IMR-90 (cell line): ENCODE measurements around the gene MSI2. TPM values are rescaled to one million over a fixed set of nuclear protein-coding genes. Genes with fewer than 3 reads are reported as not detected.

Experiments
- ATAC-seq: fragments of 200-7000 bp; cut with Tn5 transposase; 2 replicates; pipeline ENCODE4 v1.9.1; 2020; ENCODE audit warnings: low read depth, mild to moderate bottlenecking, moderate library complexity
- BruUV-seq: library from RNA; stranded (reverse); fragments of 400-500 nt; replicated peaks from 2 replicates; lab custom pipeline; 2021; lab: Mats Ljungman, UMichigan
- CTCF ChIA-PET: fragments of 300-600 bp; formaldehyde crosslinking; extraction: SDS; loops from one replicate; lab custom pipeline; 2021; ENCODE audit warnings: antibody characterized with exemption; lab: Yijun Ruan, JAX
- POLR2A ChIA-PET: fragments of 300-600 bp; sonication (Branson Sonifier 250); formaldehyde crosslinking; loops from one replicate; lab custom pipeline; 2022; ENCODE audit warnings: antibody characterized with exemption; ENCODE audit not compliant: unreplicated experiment; lab: Charles Lee
- DNase-seq: peaks from one replicate; pipeline ENCODE4 v3.0.0; 2013
- H2AFZ ChIP-seq: replicated peaks from 2 replicates; pipeline ENCODE3; 2013; ENCODE audit warnings: low read length, mild to moderate bottlenecking; ENCODE audit not compliant: poor library complexity
- H2AK5ac ChIP-seq: 2 replicates; pipeline ENCODE4 v1.6.1; 2013; ENCODE audit warnings: low read depth, low read length, inconsistent platforms
- H2AK9ac ChIP-seq: replicated peaks from 2 replicates; pipeline ENCODE3; 2013; ENCODE audit warnings: mild to moderate bottlenecking, low read depth, low read length, moderate library complexity; ENCODE audit not compliant: poor library complexity
- H2BK120ac ChIP-seq: 2 replicates; pipeline ENCODE4 v1.6.1; 2013; ENCODE audit warnings: low read depth, low read length, inconsistent platforms
- H2BK15ac ChIP-seq: 3 replicates; pipeline ENCODE4 v1.6.1; 2013; ENCODE audit warnings: low read depth, low read length, inconsistent platforms
- H2BK20ac ChIP-seq: 2 replicates; pipeline ENCODE4 v1.6.1; 2013; ENCODE audit warnings: low read depth, mild to moderate bottlenecking, inconsistent platforms, low read length, moderate library complexity
- H2BK5ac ChIP-seq: 2 replicates; pipeline ENCODE4 v1.6.1; 2013; ENCODE audit warnings: mild to moderate bottlenecking, low read depth, low read length, inconsistent platforms; ENCODE audit not compliant: poor library complexity, severe bottlenecking
- H3K14ac ChIP-seq: replicated peaks from 2 replicates; pipeline ENCODE4 v1.6.1; 2013; ENCODE audit warnings: low read depth, low read length, inconsistent platforms
- H3K18ac ChIP-seq: 2 replicates; pipeline ENCODE4 v1.6.1; 2013; ENCODE audit warnings: low read depth, low read length, control low read depth
- H3K23ac ChIP-seq: 2 replicates; pipeline ENCODE4 v1.6.1; 2013; ENCODE audit warnings: low read depth, low read length, inconsistent platforms
- H3K27ac ChIP-seq: 2 replicates; pipeline ENCODE4 v1.5.1; 2013; ENCODE audit warnings: mild to moderate bottlenecking, control low read depth, low read length; ENCODE audit not compliant: insufficient read depth
- H3K27me3 ChIP-seq: 2 replicates; pipeline ENCODE4 v1.6.1; 2013; ENCODE audit warnings: low read length; ENCODE audit not compliant: control insufficient read depth, insufficient read depth
- H3K36me3 ChIP-seq: 2 replicates; pipeline ENCODE4 v1.6.1; 2013; ENCODE audit warnings: low read length, mixed read lengths; ENCODE audit not compliant: control insufficient read depth, insufficient read depth
- H3K4ac ChIP-seq: 2 replicates; pipeline ENCODE4 v1.6.1; 2013; ENCODE audit warnings: low read depth, low read length, inconsistent platforms
- H3K4me1 ChIP-seq: 2 replicates; pipeline ENCODE4 v1.6.1; 2013; ENCODE audit warnings: low read length, mixed read lengths; ENCODE audit not compliant: control insufficient read depth, insufficient read depth
- H3K4me2 ChIP-seq: 2 replicates; pipeline ENCODE4 v1.6.1; 2013; ENCODE audit warnings: low read depth, mild to moderate bottlenecking, control low read depth, low read length, moderate library complexity
- H3K4me3 ChIP-seq: 2 replicates; pipeline ENCODE4 v1.5.1; 2013; ENCODE audit warnings: low read depth, mild to moderate bottlenecking, control low read depth, low read length, moderate library complexity; ENCODE audit not compliant: insufficient read depth
- H3K56ac ChIP-seq: 2 replicates; pipeline ENCODE4 v1.6.1; 2013; ENCODE audit warnings: low read length, inconsistent platforms; ENCODE audit not compliant: insufficient read depth; ENCODE audit errors: extremely low read depth
- H3K79me1 ChIP-seq, 2 experiments: 2 replicates each; pipeline ENCODE4 v1.6.1; 2013; ENCODE audit warnings: low read length in 2 of 2, inconsistent platforms in 1 of 2, low read depth in 1 of 2
- H3K9ac ChIP-seq: 2 replicates; pipeline ENCODE4 v1.6.1; 2013; ENCODE audit warnings: low read depth, low read length, control low read depth
- H3K9me1 ChIP-seq: 2 replicates; pipeline ENCODE4 v1.6.1; 2013; ENCODE audit warnings: low read length, inconsistent platforms; ENCODE audit not compliant: insufficient read depth
- H3K9me3 ChIP-seq: 2 replicates; pipeline ENCODE4 v1.6.1; 2013; ENCODE audit warnings: low read length; ENCODE audit not compliant: control insufficient read depth, insufficient read depth
- H4K20me1 ChIP-seq: 2 replicates; pipeline ENCODE4 v1.6.1; 2013; ENCODE audit warnings: low read length, inconsistent platforms; ENCODE audit not compliant: insufficient read depth
- H4K5ac ChIP-seq: 2 replicates; pipeline ENCODE4 v1.6.1; 2013; ENCODE audit warnings: mild to moderate bottlenecking, low read depth, low read length, control low read depth
- H4K8ac ChIP-seq, 2 experiments: 2 replicates each; pipeline ENCODE4 v1.6.1; 2013; ENCODE audit warnings: low read depth in 2 of 2, low read length in 2 of 2, control low read depth in 1 of 2, inconsistent platforms in 1 of 2
- H4K91ac ChIP-seq: 2 replicates; pipeline ENCODE4 v1.6.1; 2013; ENCODE audit warnings: low read depth, low read length, inconsistent platforms; ENCODE audit not compliant: insufficient read depth
- CEBPB ChIP-seq: IDR thresholded peaks from 2 replicates; pipeline ENCODE4 v1.6.1; 2012; ENCODE audit warnings: low read depth, low read length, improper control_type of control experiment
- POLR2A ChIP-seq: IDR thresholded peaks from 2 replicates; pipeline ENCODE4 v1.6.1; 2012; ENCODE audit warnings: mild to moderate bottlenecking, low read depth, low read length
- RFX5 ChIP-seq: IDR thresholded peaks from 2 replicates; pipeline ENCODE4 v1.8.0; 2012; ENCODE audit warnings: low read depth, mild to moderate bottlenecking, low read length, moderate library complexity
- SMC3 ChIP-seq: fragments of 150-350 bp; IDR thresholded peaks from 2 replicates; pipeline ENCODE4 v1.6.1; 2016; ENCODE audit warnings: low read depth, mild to moderate bottlenecking, antibody characterized with exemption, low read length, moderate library complexity
- WGBS, 2 experiments: methylation state at CpG; one replicate each; pipeline versions ENCODE4 v1.1.5 to v1.1.7; 2013; ENCODE audit warnings: missing lambda C conversion rate in 2 of 2; ENCODE audit not compliant: insufficient read length in 1 of 2; ENCODE audit errors: extremely low coverage in 2 of 2; 5-methylcytosine and 5-hydroxymethylcytosine counted together
- dilution Hi-C: fragments of 300-500 bp; cut with HindIII; formaldehyde crosslinking; loops from one replicate; pipeline ENCODE4 v1.14.3; 2018; ENCODE audit warnings: low sequenced_read_pairs; ENCODE audit not compliant: unreplicated experiment
- in situ Hi-C: fragments of 300-500 bp; cut with MboI; formaldehyde crosslinking; loops from 3 replicates; pipeline ENCODE4 v1.14.3; 2019; ENCODE audit warnings: low sequenced_read_pairs, inconsistent platforms, mixed read lengths
- intact Hi-C: fragments of 100-400 bp; cut with micrococcal nuclease; formaldehyde crosslinking; loops from 2 replicates; pipeline ENCODE4 v1.10.0; 2022
- polyA plus RNA-seq, 3 experiments: library from polyadenylated mRNA; depleted of rRNA; stranded (reverse); fragments of >200 nt; gene quantifications; 2 replicates each; pipeline ENCODE4 v1.2.3, GENCODE V29; 2012; ENCODE audit warnings: low replicate concordance in 1 of 3
- total RNA-seq: library from RNA; depleted of rRNA; stranded (reverse); fragments of >200 nt; gene quantifications from 2 replicates; pipeline ENCODE4 v1.2.3, GENCODE V29; 2012

The MSI2 gene
- total and polyA plus RNA-seq, 2 of the 4 experiments (the other 2 are of a cell fraction), result 13.0 to 16.0 TPM

GRCh38 chr17:57668332-57668731 is 412.0 kb downstream of the MSI2 start:
- Histone ChIP-seq H3K4ac (no peak overlapping the region), H4K91ac (no peak overlapping the region), H3K4me1 (peaks cover 22% of the 10 kb centered on the region), H3K23ac (no peak overlapping the region), H3K4me2 (no peak overlapping the region), H4K8ac (no peak overlapping the region), H4K20me1 (peaks cover 5% of the 10 kb centered on the region; the same call in 1 of the 2 replicates), H3K14ac (no peak overlapping the region), H3K36me3 (no peaks in the 10 kb centered on the region), H2AK9ac (no peak overlapping the region), H3K9me3 (no peaks in the 10 kb centered on the region), H2BK20ac (no peak overlapping the region), H3K9me1 (peaks cover 13% of the 10 kb centered on the region; the same call in 1 of the 2 replicates), H3K56ac (no peak overlapping the region), H2BK120ac (no peak overlapping the region), H3K9ac (no peak overlapping the region), H2BK15ac (no peak overlapping the region), H3K4me3 (no peak overlapping the region), H2AK5ac (no peak overlapping the region), H2AFZ (no peak overlapping the region), H3K18ac (no peak overlapping the region), H3K27ac (no peak overlapping the region), H2BK5ac (no peak overlapping the region), H4K5ac (no peak overlapping the region), H3K27me3 (no peaks in the 10 kb centered on the region), H3K79me1 (no peaks in the 10 kb centered on the region)
- TF ChIP-seq SMC3 (no peak), RFX5 (no peak), POLR2A (no peak), CEBPB (no peak)
- BruUV-seq, result no TSS peak
- ATAC-seq, result no peak
- DNase-seq, result no peak
- in situ Hi-C loops, result loop anchor here (5.0 kb wide), 1 partner anchor 416 kb away; no protein-coding TSS in a partner anchor
- dilution Hi-C loops, result no loop called here
- POLR2A ChIA-PET, result no interaction called here
- CTCF ChIA-PET, result no interaction called here
- intact Hi-C loops, result no loop called here
- no CpG with 5 or more reads among the region's 3 CpGs for WGBS, 2 experiments
